H9 (cell line): Measurements from ENCODE around the gene POU6F2. TPM values are rescaled to one million over a fixed set of nuclear protein-coding genes. Genes with fewer than 3 reads are reported as not detected.

Experiments
- DNase-seq: peaks from one replicate; pipeline ENCODE4 v3.0.0-alpha.2; 2017
- H2AFZ ChIP-seq: one replicate; pipeline ENCODE4 v1.6.1; 2013; ENCODE audit warnings: mild to moderate bottlenecking, low read length, control low read depth, moderate library complexity
- H2AK5ac ChIP-seq: 2 replicates; pipeline ENCODE4 v1.6.1; 2013; ENCODE audit warnings: low read length, control low read depth, mixed read lengths; ENCODE audit not compliant: insufficient read length
- H2BK120ac ChIP-seq: one replicate; pipeline ENCODE4 v1.6.1; 2013; ENCODE audit warnings: low read depth, mild to moderate bottlenecking, low read length, control low read depth, inconsistent platforms; ENCODE audit not compliant: poor library complexity, severe bottlenecking
- H2BK12ac ChIP-seq: 2 replicates; pipeline ENCODE4 v1.6.1; 2013; ENCODE audit warnings: low read length, control low read depth, mixed read lengths, low read depth; ENCODE audit not compliant: insufficient read length
- H2BK15ac ChIP-seq: 2 replicates; pipeline ENCODE4 v1.6.1; 2013; ENCODE audit warnings: low read depth, low read length, control low read depth
- H2BK20ac ChIP-seq: one replicate; pipeline ENCODE4 v1.6.1; 2013; ENCODE audit warnings: low read depth, mild to moderate bottlenecking, low read length, control low read depth, inconsistent platforms; ENCODE audit not compliant: poor library complexity, severe bottlenecking
- H2BK5ac ChIP-seq: 2 replicates; pipeline ENCODE4 v1.6.1; 2013; ENCODE audit warnings: low read length, control low read depth, mixed read lengths; ENCODE audit not compliant: insufficient read length
- H3K14ac ChIP-seq: 2 replicates; pipeline ENCODE4 v1.6.1; 2013; ENCODE audit warnings: low read length, control low read depth; ENCODE audit not compliant: insufficient read depth
- H3K18ac ChIP-seq: 2 replicates; pipeline ENCODE4 v1.6.1; 2013; ENCODE audit warnings: low read depth, mild to moderate bottlenecking, mixed read lengths, low read length, control low read depth; ENCODE audit not compliant: insufficient read length
- H3K23ac ChIP-seq: 2 replicates; pipeline ENCODE4 v1.6.1; 2013; ENCODE audit warnings: low read length, control low read depth, mixed read lengths, low read depth; ENCODE audit not compliant: insufficient read length
- H3K23me2 ChIP-seq: 2 replicates; pipeline ENCODE4 v1.6.1; 2013; ENCODE audit warnings: low read depth, mild to moderate bottlenecking, mixed read lengths, low read length, control low read depth; ENCODE audit not compliant: insufficient read length, poor library complexity, severe bottlenecking
- H3K27ac ChIP-seq: 2 replicates; pipeline ENCODE4 v1.5.1; 2013; ENCODE audit warnings: low read length, control low read depth, mixed read lengths, low read depth; ENCODE audit not compliant: insufficient read length
- H3K27me3 ChIP-seq: 2 replicates; pipeline ENCODE4 v1.6.1; 2013; ENCODE audit warnings: low read length, control low read depth, inconsistent platforms; ENCODE audit not compliant: insufficient read depth
- H3K4ac ChIP-seq: 2 replicates; pipeline ENCODE4 v1.6.1; 2013; ENCODE audit warnings: low read depth, mild to moderate bottlenecking, control low read depth, inconsistent platforms, low read length, moderate library complexity
- H3K4me1 ChIP-seq: 2 replicates; pipeline ENCODE4 v1.6.1; 2013; ENCODE audit warnings: low read length, control low read depth, inconsistent platforms; ENCODE audit not compliant: insufficient read depth
- H3K4me2 ChIP-seq: 2 replicates; pipeline ENCODE4 v1.6.1; 2013; ENCODE audit warnings: low read length, control low read depth, mixed read lengths; ENCODE audit not compliant: insufficient read length, insufficient read depth
- H3K56ac ChIP-seq: 2 replicates; pipeline ENCODE4 v1.6.1; 2013; ENCODE audit warnings: low read depth, mild to moderate bottlenecking, mixed read lengths, low read length, control low read depth; ENCODE audit not compliant: insufficient read length
- H3K79me1 ChIP-seq: 2 replicates; pipeline ENCODE4 v1.6.1; 2013; ENCODE audit warnings: low read depth, mild to moderate bottlenecking, moderate library complexity, low read length, control low read depth, inconsistent platforms; ENCODE audit not compliant: insufficient read depth, poor library complexity, severe bottlenecking
- H3K79me2 ChIP-seq: 2 replicates; pipeline ENCODE4 v1.6.1; 2013; ENCODE audit warnings: low read length, control low read depth, inconsistent platforms; ENCODE audit not compliant: insufficient read depth
- H3K9ac ChIP-seq: 2 replicates; pipeline ENCODE4 v1.6.1; 2013; ENCODE audit warnings: low read length, control low read depth, mixed read lengths; ENCODE audit not compliant: insufficient read length; ENCODE audit errors: extremely low read depth
- H3K9me3 ChIP-seq: one replicate; pipeline ENCODE4 v1.6.1; 2013; ENCODE audit warnings: low read depth, low read length, inconsistent platforms; ENCODE audit not compliant: control insufficient read depth
- H3T11ph ChIP-seq: one replicate; pipeline ENCODE4 v1.6.1; 2013; ENCODE audit warnings: mild to moderate bottlenecking, low read length, control low read depth, inconsistent platforms
- H4K20me1 ChIP-seq: one replicate; pipeline ENCODE4 v1.6.1; 2013; ENCODE audit not compliant: control insufficient read depth, insufficient read length, insufficient read depth
- H4K5ac ChIP-seq: 2 replicates; pipeline ENCODE4 v1.6.1; 2013; ENCODE audit warnings: low read depth, mild to moderate bottlenecking, mixed read lengths, low read length, control low read depth; ENCODE audit not compliant: insufficient read length
- H4K8ac ChIP-seq: replicated peaks from 2 replicates; pipeline ENCODE4 v1.6.1; 2013; ENCODE audit warnings: low read length, control low read depth, mixed read lengths, low read depth; ENCODE audit not compliant: insufficient read length
- H4K91ac ChIP-seq: 2 replicates; pipeline ENCODE4 v1.6.1; 2013; ENCODE audit warnings: low read depth, mild to moderate bottlenecking, moderate library complexity, mixed read lengths, low read length, control low read depth; ENCODE audit not compliant: insufficient read length
- H3K27ac Mint-ChIP-seq, 3 experiments: 2 replicates in 2 of 3; 3 replicates in 1 of 3; pipeline ENCODE4 v1.8.0; 2020 to 2021; ENCODE audit warnings: mixed read lengths in 3 of 3, mild to moderate bottlenecking in 1 of 3, moderate library complexity in 1 of 3
- H3K27me3 Mint-ChIP-seq: 2 replicates; pipeline ENCODE4 v1.8.0; 2021; ENCODE audit warnings: low read depth, mild to moderate bottlenecking, moderate library complexity, mixed read lengths
- H3K36me3 Mint-ChIP-seq, 3 experiments: 2 replicates in 2 of 3; 3 replicates in 1 of 3; pipeline ENCODE4 v1.8.0; 2020 to 2021; ENCODE audit warnings: low read depth in 3 of 3, mixed read lengths in 3 of 3; ENCODE audit not compliant: insufficient read depth in 1 of 3
- H3K4me1 Mint-ChIP-seq, 2 experiments: 2 replicates each; pipeline ENCODE4 v1.8.0; 2020; ENCODE audit warnings: mixed read lengths in 2 of 2
- H3K4me3 Mint-ChIP-seq, 2 experiments: 2 replicates in 1 of 2; 3 replicates in 1 of 2; pipeline ENCODE4 v1.8.0; 2020 to 2021; ENCODE audit warnings: mild to moderate bottlenecking in 2 of 2, mixed read lengths in 2 of 2, moderate library complexity in 1 of 2
- H3K9me3 Mint-ChIP-seq, 2 experiments: 2 replicates in 1 of 2; 3 replicates in 1 of 2; pipeline ENCODE4 v1.8.0; 2020; ENCODE audit warnings: mild to moderate bottlenecking in 2 of 2, mixed read lengths in 2 of 2, moderate library complexity in 1 of 2
- WGBS: extraction: QIAGEN DNeasy Blood & Tissue Kit; methylation state at CpG from one replicate; pipeline ENCODE4 v1.1.7; 2013; ENCODE audit warnings: missing lambda C conversion rate, low lambda C conversion rate, mixed read lengths; ENCODE audit not compliant: insufficient read length; ENCODE audit errors: extremely low coverage; 5-methylcytosine and 5-hydroxymethylcytosine counted together
- total RNA-seq: library from RNA; stranded (reverse); gene quantifications from 2 replicates; pipeline ENCODE4 v1.2.1, GENCODE V29; 2021
- TF ChIP-seq, protein P1 (sequence below): fragments of 200-600 bp; sonication (generic); conservative IDR thresholded peaks from 3 replicates; pipeline ENCODE4 v1.8.0; 2021; ENCODE audit warnings: antibody characterized with exemption, mild to moderate bottlenecking

Gene POU6F2
- total RNA-seq, 1 experiment from 2014 or later: 1.9 TPM

DNA sequence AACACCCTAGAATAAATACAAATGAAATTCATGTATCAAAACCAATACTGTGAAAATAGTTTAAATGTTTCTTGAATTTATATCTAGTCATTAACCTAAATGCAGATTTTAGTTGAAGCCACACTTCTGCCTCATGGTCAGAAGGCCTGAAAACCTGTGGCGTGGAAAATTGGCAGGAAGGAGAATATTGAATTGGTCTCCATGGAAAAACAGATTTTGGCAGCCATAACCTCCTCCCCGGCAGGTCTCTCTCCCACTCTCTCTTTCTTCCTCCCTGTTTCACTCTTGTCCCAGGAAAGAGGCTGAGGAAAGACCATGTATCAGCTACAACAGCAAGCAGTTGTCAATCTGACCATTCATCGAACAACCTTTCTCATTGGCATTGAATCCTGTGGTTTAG is 427.9 kb downstream of the POU6F2 start:
- H3K36me3 Mint-ChIP-seq: no peaks in the 10 kb centered on the region
- Histone ChIP-seq H2AK5ac (no peak overlapping the region), H2BK15ac (no peak overlapping the region), H3T11ph (no peak overlapping the region), H4K8ac (no peak overlapping the region), H3K27me3 (no peaks in the 10 kb centered on the region), H3K14ac (no peak overlapping the region), H3K4me1 (no peaks in the 10 kb centered on the region; the same call in 1 of the 2 replicates), H2BK20ac (no peak overlapping the region), H4K5ac (no peak overlapping the region), H3K23me2 (no peaks in the 10 kb centered on the region), H3K23ac (no peak overlapping the region), H3K9me3 (no peaks in the 10 kb centered on the region), H2BK120ac (no peak overlapping the region), H4K91ac (no peak overlapping the region), H3K18ac (no peak overlapping the region), H4K20me1 (no peaks in the 10 kb centered on the region), H2BK5ac (no peak overlapping the region), H3K79me1 (no peaks in the 10 kb centered on the region), H2BK12ac (no peak overlapping the region), H3K56ac (no peak overlapping the region), H3K4ac (no peak overlapping the region), H3K9ac (no peak overlapping the region), H3K4me2 (no peak overlapping the region), H3K27ac (no peak overlapping the region), H2AFZ (no peak overlapping the region), H3K79me2 (no peaks in the 10 kb centered on the region)
- no peak overlapping the region for H3K27ac Mint-ChIP-seq
- H3K4me1 Mint-ChIP-seq: peaks cover 29 to 37% of the 10 kb centered on the region in 2 experiments
- H3K9me3 Mint-ChIP-seq: no peaks in the 10 kb centered on the region
- WGBS: no CpG with 5 or more reads among the region's 3 CpGs
- no peaks in the 10 kb centered on the region for H3K27me3 Mint-ChIP-seq
- no peak for DNase-seq
- TF ChIP-seq, protein P1, sequence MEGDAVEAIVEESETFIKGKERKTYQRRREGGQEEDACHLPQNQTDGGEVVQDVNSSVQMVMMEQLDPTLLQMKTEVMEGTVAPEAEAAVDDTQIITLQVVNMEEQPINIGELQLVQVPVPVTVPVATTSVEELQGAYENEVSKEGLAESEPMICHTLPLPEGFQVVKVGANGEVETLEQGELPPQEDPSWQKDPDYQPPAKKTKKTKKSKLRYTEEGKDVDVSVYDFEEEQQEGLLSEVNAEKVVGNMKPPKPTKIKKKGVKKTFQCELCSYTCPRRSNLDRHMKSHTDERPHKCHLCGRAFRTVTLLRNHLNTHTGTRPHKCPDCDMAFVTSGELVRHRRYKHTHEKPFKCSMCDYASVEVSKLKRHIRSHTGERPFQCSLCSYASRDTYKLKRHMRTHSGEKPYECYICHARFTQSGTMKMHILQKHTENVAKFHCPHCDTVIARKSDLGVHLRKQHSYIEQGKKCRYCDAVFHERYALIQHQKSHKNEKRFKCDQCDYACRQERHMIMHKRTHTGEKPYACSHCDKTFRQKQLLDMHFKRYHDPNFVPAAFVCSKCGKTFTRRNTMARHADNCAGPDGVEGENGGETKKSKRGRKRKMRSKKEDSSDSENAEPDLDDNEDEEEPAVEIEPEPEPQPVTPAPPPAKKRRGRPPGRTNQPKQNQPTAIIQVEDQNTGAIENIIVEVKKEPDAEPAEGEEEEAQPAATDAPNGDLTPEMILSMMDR: no peak
- no peak overlapping the region for H3K4me3 Mint-ChIP-seq
